ENCODE results near the gene ATP2C2. TPM values are rescaled to one million over a fixed set of nuclear protein-coding genes. Genes with fewer than 3 reads are reported as not detected.

The ATP2C2 gene
- total RNA-seq, 4 donors from 2014 or later: 0.86 TPM; not detected in 3

GRCh38 chr16:84371553-84371865 lies 3.2 kb downstream of the ATP2C2 start:
- no peak for DNase-seq (ENCODE audit: extremely low spot score)

GRCh38 chr16:84373907-84374489 lies 5.7 kb downstream of the ATP2C2 start:
- 76% methylated on average over 10 of the region's 10 CpGs for WGBS
- Histone ChIP-seq H3K4me3 (no peak overlapping the region), H3K27ac (replicated peaks in 1 of 4) (no peak overlapping the region), H3K27me3 (peaks cover 0 to 75% (median 7%) of the 10 kb centered on the region in 4 donors), H3K9me3 (no peaks in the 10 kb centered on the region), H3K36me3 (no peaks in the 10 kb centered on the region), H3K4me1 (no peaks in the 10 kb centered on the region)
- intact Hi-C loops (cut with DNase I): no loop called here
- no peak for DNase-seq (ENCODE audit: extremely low spot score)
- TF ChIP-seq EP300 (IDR thresholded peaks at IDR 0.05) (no peak), POLR2AphosphoS5 (IDR thresholded peaks at IDR 0.05) (no peak), CTCF (IDR thresholded peaks at IDR 0.05) (no peak)

More at GRCh38 chr16:84371553-84371865, 3.2 kb downstream of the ATP2C2 start:
- H3K27ac ChIP-seq (replicated peaks in 1 of 4): no peak overlapping the region
- intact Hi-C loops (cut with DNase I): no loop called here
- no peaks in the 10 kb centered on the region for H3K36me3 ChIP-seq
- H3K4me1 ChIP-seq: peaks cover 9 to 11% (median 9%) of the 10 kb centered on the region in 4 donors
- no peaks in the 10 kb centered on the region for H3K9me3 ChIP-seq
- H3K27me3 ChIP-seq: peaks cover 4 to 80% (median 25%) of the 10 kb centered on the region in 4 donors
- 54% methylated on average over 4 of the region's 4 CpGs for WGBS
- TF ChIP-seq POLR2A (IDR thresholded peaks at IDR 0.05; ENCODE audit: low read depth) (no peak), POLR2AphosphoS5 (IDR thresholded peaks at IDR 0.05) (no peak), EP300 (IDR thresholded peaks at IDR 0.05) (no peak)
- no peak overlapping the region for H3K4me3 ChIP-seq

GRCh38 chr16:84378099-84378498 lies 9.8 kb downstream of the ATP2C2 start:
- WGBS: 86% methylated on average over 7 of the region's 7 CpGs
- H3K4me1 ChIP-seq: no peaks in the 10 kb centered on the region
- intact Hi-C loops (cut with DNase I): no loop called here
- H3K27ac ChIP-seq (replicated peaks in 1 of 4): no peak overlapping the region
- H3K4me3 ChIP-seq: no peak overlapping the region
- no peak for TF ChIP-seq EP300 (IDR thresholded peaks at IDR 0.05)
- no peak for TF ChIP-seq POLR2AphosphoS5 (IDR thresholded peaks at IDR 0.05)
- TF ChIP-seq POLR2A (IDR thresholded peaks at IDR 0.05; ENCODE audit: low read depth): no peak
- TF ChIP-seq CTCF (IDR thresholded peaks at IDR 0.05): no peak
- H3K9me3 ChIP-seq: no peaks in the 10 kb centered on the region
- H3K27me3 ChIP-seq: peaks cover 0 to 36% (median 0%) of the 10 kb centered on the region in 4 donors
- no peaks in the 10 kb centered on the region for H3K36me3 ChIP-seq
- no peak for DNase-seq (ENCODE audit: extremely low spot score)

GRCh38 chr16:84378567-84378966 lies 10.2 kb downstream of the ATP2C2 start:
- peaks cover 0 to 36% (median 0%) of the 10 kb centered on the region in 4 donors for H3K27me3 ChIP-seq
- WGBS: 80% methylated on average over 13 of the region's 13 CpGs
- TF ChIP-seq EP300 (IDR thresholded peaks at IDR 0.05) (no peak), POLR2A (IDR thresholded peaks at IDR 0.05; ENCODE audit: low read depth) (no peak), POLR2AphosphoS5 (IDR thresholded peaks at IDR 0.05) (no peak), CTCF (IDR thresholded peaks at IDR 0.05) (no peak)
- intact Hi-C loops (cut with DNase I): no loop called here
- no peaks in the 10 kb centered on the region for H3K9me3 ChIP-seq
- DNase-seq (ENCODE audit: extremely low spot score): no peak
- no peaks in the 10 kb centered on the region for H3K4me1 ChIP-seq
- no peak overlapping the region for H3K27ac ChIP-seq (replicated peaks in 1 of 4)
- no peak overlapping the region for H3K4me3 ChIP-seq
- no peaks in the 10 kb centered on the region for H3K36me3 ChIP-seq

GRCh38 chr16:84379008-84379708 lies 10.8 kb downstream of the ATP2C2 start:
- no peak for TF ChIP-seq POLR2A (IDR thresholded peaks at IDR 0.05; ENCODE audit: low read depth)
- no peak for TF ChIP-seq EP300 (IDR thresholded peaks at IDR 0.05)
- no peak for TF ChIP-seq CTCF (IDR thresholded peaks at IDR 0.05)
- TF ChIP-seq POLR2AphosphoS5 (IDR thresholded peaks at IDR 0.05): no peak
- H3K4me1 ChIP-seq: no peaks in the 10 kb centered on the region
- peaks cover 0 to 32% (median 0%) of the 10 kb centered on the region in 4 donors for H3K27me3 ChIP-seq
- H3K4me3 ChIP-seq: no peak overlapping the region
- 76% methylated on average over 7 of the region's 11 CpGs for WGBS
- intact Hi-C loops (cut with DNase I): no loop called here
- DNase-seq (ENCODE audit: extremely low spot score): no peak
- H3K27ac ChIP-seq (replicated peaks in 1 of 4): no peak overlapping the region
- no peaks in the 10 kb centered on the region for H3K36me3 ChIP-seq
- peaks cover 0 to 5% (median 2%) of the 10 kb centered on the region in 4 donors for H3K9me3 ChIP-seq
